Hematopoietic multipotent progenitor cell treated with erythropoietin and hydrocortisone succinate and interleukin-3 and kit ligand, for 6 days (in vitro differentiated cells): ENCODE measurements around the gene C18orf32.
"Not testable (repeated sequence)": the region's sequence is repeated elsewhere in the genome, so short reads cannot be mapped to it uniquely, and the experiment has no call there.

Source experiments
- DNase-seq: peaks from one replicate; pipeline ENCODE4 v3.0.0-alpha.2; 2015

Gene C18orf32

DNA sequence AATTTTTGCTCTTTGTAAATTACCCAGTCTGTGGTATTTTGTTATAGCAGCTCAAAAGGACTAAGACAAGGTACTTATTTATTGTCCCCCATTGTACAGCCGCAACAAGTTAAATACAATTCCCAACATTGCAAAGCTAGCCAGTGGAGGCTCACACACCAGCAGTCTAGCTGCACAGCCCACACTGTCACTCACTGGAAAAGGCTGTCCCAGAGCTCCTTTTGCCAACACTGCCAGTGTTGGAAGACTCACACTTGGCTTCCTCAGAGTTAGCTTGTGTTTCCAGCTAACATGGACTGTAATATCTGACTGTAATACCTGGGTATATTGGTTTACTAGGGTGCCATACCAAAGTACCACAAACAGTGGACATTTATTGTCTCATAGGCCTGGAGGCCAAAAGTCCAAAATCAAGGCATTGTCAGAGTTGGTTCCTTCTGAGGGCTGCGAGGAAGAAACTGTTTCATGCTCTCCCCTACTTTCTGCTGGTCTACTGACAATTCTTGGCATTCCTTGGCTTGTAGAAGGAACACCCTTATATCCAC, 19.9 kb downstream of the C18orf32 start:
- no peak for DNase-seq

DNA sequence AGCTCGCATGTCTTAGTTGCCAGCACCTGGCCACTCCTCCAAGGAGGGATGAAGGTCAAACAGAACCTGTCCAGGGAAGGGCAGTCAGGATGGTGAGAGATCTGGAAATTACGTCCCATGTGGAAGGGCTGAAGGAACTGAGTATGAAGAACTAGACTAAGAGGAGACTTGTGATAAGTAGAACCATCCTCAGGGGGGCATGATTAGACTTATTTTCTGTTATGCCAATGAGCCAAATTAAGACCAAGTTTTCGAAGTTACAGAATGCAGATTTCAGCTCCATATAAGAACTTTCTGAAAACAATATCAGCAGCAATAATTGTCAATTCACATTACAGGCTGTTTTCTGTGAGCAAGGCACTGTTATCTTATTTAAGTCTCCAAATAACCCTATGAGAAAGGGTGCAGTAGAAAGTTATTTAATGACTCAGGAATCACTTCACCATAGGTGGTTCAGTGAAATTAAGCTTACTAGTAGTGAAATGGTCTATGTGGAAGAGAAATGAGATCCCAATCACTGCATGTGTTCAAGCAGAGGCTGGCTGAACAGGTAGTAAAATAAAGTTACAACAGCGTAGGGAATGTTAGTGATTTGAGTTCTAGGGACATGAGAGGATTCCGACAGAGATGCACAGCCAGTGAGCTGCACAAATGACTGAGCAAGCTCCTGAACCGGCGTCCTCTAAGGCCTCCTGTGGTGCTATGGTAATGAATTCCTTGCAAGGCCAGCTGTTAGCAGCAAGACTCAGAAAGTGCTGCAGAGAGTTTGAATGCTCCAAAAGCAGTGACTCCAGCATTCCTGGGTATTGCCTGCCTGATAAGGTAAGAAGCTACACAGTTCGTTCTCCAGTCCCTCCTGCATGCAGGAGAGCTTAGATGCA, 22.1 kb downstream of the C18orf32 start:
- peak; percentile 58 for DNase-seq

DNA sequence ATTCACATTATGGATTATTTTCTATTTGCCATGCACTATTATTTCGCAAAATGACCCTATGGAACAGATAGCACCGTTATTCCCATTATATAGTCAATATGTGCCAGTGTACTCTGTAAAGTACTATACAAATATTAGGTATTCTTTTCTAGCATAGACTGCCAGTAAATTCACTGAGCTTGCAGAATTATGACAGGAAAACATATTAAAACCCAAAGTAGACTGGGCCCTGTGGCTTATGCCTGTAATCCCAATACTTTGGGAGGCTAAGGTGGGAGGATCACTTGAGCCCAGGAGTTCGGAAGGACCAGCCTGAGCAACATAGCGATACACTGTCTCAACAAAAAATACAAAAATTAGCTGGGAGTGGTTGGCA, 25.4 kb downstream of the C18orf32 start:
- DNase-seq: no peak

DNA sequence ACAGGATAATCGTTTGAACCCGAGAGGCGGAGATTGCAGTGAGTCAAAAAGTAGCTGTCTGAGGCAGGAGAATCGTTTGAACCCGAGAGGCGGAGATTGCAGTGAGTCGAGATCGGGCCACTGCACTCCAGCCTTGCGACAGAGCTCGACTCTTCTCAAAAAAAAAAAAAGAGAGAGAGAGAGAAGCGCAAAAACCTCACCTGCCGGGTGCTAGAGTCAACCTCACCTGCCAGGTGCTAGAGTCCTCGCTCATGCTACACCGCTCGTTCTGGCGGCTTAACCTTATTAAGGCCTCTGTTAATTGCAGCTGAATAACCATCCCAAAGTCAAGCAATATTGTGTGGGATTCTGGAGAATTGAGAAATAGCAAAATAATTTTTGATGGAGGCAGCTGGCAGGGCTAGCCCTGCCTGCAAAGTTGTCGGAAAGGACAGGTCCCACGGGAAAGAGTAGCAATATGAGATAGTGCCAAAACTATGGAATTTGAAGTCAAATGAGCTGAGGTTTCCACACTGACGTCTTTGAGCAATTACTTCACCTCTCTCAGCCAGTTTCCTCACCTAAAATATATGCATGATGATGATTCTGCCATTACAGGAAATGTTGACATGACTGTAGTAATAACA, 25.9 kb downstream of the C18orf32 start:
- no peak for DNase-seq

DNA sequence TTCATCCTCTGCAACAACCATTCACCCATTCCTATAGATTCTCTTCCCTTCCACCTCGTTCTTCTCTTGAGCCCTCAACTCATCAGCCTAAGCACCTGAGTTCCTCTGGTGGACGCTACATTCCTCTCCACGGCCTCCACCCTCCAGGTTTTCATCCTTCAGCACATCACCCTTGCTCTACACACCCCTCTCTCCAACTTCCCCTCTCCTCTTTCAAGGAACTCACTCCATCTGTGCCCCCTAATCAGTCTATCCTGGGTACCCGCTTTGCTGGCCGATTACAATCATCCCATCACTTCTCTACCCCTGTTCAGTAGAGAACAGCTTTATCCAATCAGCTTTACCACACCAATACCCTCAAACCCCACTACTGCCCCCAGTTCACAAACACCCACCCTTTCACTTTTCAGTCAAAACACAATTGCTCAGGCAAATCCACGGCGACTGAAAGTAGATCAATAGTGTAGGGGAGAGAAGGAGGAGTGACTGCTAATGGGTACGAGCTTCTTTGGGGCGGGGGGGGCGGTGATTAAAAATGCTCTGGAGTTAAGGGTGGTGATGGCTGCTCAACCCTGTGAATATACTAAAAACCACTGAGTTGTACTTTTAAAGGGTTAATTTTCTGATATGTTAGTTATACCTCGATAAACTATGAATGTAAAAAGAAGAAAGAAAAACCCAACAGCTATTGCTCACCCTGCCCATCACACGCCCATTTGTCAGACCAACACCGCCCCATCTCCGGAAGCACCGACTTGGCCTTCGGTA, 27.4 kb downstream of the C18orf32 start:
- peak; percentile 55 for DNase-seq

DNA sequence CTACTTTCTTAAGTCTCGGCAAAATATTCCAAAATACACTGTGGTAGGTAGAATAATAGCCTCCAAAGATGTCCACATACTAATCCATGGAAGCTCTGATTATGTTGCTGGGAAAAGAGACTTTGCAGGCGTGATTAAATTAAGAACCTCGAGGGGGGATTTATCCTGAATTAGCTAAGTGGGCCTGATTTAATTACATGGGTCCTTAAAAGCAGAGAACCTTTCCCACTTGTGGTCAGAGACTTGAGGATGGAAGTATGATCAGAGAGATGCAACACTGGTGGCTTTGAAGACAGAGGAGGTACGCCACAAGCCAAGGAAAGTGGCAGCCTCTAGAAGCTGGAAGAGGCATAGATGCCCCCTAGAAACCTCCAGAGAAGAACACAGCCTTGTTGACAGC, 29.4 kb downstream of the C18orf32 start:
- no peak for DNase-seq

DNA sequence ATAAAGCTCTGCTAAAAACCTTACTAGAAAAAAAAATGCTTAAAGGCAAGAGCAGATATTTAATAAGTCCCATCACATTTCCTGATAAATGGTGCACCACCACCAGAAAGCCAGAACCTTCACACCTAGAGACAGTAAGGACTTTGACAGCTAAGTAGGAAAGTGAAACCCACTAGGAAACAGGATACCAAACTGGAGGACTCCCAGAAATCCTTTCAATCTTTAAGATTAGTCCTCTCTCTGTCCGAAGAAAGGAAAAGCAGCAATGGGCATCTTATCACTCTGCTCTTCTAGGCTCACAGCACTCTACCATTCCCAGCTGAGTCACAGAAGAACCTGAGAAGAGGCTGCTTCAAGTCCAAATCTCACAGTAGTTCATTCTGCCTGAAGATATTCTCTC, 30.2 kb downstream of the C18orf32 start:
- DNase-seq: no peak

DNA sequence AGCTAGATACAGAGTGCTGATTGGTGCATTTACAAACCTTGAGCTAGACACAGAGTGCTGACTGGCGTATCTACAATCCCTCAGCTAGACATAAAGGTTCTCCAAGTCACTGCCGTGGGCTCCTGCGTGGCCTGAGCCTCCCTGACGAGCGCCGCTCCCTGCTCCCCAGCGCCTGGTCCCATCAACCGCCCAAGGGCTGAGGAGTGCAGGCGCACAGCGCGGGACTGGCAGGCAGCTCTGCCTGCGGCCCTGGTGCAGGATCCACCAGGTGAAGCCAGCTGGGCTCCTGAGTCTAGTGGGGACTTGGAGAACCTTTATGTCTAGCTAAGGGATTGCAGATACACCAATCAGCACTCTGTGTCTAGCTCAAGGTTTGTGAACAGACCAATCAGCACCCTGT, 34.5 kb downstream of the C18orf32 start:
- not testable (repeated sequence) for DNase-seq

DNA sequence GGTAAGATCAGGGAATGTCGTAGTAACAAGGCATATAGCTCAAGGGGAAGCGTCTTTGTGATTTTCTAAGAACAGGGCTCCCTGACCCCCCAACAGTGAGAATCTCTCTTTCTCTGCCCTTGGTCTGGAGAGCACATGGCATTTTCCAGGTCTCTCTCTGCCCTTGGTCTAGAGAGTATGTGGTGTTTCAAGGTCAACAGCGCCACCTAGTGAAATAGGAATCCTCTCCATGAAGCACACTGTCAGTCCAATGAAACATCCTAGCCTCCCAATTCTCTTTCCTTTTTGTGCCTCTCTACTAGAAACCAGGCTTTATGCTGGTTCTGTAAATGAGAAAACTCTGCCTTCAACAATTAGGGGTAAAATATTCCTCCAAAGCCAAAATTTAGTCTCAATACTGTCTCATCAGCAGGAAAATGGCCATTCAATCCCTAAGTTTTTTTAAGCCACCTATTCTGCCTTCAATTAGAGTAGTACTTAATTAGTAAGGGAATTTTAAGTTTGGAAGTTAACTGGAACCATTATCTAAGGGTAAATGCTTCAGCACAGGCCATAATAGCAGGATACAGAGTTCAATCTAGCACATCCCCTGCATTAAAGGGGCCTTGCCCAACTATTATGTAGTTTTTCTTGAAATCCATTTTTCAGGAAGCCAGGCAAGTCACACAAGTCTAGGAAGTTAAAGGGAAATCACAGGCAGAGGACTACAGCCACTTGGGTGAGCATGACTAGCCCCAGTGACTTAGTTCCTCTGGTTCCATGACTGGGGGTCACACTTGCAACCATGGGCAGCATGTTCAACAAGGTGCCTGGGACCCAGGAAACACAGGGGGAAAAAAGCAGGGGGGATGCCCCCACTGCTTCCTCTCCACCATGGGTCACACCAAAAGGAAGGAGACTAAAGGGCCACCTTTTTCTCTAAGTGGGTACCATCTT, 39.0 kb downstream of the C18orf32 start:
- DNase-seq: peak; percentile 90

DNA sequence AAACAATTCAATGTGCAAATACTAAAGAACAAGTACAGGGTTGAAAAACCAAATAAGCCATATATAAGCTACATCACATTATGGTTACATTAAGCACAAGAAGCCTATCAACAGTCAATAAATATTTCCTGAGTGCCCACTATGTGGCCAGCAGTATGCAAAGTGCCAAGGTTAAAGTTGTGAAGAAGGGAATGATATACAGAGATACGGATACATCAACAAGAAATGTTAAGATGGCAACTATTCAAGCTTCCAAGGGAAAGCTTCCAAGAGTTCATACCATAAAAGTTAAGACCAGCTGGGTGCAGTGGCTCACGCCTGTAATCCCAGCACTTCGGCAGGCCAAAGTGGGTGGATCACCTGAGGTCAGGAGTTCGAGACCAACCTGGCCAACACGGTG, 40.6 kb downstream of the C18orf32 start:
- no peak for DNase-seq

DNA sequence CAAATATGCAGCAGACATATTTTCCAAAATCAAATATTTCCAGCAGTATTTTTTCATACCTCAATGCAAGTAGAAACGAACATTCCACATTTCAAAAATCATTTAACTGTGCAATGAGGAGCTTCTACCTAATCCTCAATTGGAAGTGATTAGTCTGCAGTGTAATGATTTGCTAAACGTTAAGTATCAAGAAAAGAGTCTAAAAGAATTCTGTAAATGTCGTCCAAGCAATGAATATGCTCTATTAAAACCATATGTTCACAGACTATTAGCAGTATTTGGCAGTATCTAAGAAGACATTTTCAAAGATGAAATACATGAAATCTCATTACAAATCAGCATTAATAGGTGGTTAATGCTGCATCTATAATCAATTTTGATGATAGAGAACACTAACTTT, 42.5 kb downstream of the C18orf32 start:
- no peak for DNase-seq

DNA sequence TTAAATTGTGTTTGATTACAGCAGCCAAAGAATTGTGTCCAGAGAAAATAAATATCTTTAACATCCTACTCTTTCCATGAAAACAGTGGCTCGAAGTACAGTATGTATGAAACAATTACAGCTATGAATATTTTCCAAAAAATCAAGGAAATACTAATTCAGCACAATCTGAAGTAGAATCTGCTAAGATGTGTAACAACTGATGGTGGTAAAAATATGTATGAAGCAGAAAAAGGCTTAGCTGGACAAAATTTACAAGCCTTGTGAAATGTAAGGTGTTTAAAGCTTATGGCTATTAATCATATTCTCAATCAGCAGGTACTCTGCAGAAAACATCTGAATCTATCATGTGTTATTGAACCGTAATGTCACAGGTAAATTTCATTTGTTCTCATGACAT, 43.2 kb downstream of the C18orf32 start:
- no peak for DNase-seq

DNA sequence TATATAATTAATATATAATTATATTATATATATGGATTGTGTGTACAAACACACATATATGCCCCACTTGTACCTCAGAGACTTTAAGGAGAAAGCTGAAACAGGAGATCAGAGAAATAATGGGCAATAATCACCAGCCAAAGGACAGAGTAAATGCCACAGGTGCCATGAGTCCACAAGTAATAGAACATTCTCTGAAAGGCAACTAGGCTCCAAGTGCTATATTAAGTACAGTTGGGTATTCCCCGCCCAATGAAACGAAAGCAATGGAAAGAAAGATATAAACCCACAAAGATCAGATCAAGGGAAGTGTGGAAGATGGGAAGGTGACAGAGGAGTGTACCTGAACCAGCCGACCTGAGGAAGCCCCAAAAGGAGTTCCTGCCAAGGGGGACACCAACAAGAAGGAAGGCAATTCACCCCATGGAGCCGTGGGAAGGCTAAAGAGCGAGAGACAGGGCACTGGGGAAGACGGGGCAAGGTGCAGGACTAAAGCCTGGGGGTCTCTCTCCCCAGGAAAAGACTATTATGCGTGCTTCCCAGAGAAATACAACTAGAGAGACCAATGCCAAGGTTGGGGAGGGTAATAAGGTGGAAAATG, 45.6 kb downstream of the C18orf32 start:
- peak; percentile 28 for DNase-seq

DNA sequence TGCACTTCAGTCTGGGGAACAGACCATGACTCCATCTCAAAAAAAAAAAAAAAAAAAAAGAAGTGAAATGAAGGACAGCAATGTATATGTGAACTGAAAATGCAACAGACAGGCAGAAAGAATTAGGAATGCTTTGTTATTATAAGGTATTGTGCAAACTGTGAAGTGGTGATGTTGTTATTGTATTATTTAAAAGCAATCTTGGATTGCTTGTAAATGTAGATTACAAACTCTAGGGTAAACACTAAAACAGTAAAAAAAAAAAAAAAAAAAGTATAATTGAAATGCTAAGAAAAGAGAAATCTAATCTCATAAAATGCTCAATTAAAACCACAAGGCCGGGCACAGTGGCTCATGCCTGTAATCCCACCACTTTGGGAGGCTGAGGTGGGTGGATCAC, 51.9 kb downstream of the C18orf32 start:
- no peak for DNase-seq

DNA sequence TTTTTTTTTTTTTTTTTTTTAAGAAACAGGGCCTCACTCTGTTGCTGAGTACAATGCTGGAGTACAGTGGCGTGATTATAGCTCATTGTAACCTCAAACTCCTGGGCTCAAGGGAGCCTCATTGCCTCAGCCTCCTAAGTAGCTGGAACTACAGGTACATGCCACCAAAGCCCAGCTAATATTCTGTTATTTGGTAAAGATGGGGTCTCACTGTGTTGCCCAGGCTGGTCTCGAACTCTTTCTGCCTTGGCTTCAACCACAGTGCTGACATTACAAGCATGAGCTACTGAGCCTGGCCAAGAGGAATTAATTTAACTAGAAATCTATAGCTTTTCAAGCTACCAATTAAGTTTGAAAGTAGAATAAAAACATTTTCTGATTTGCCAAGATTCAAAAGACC, 54.4 kb downstream of the C18orf32 start:
- DNase-seq: no peak

DNA sequence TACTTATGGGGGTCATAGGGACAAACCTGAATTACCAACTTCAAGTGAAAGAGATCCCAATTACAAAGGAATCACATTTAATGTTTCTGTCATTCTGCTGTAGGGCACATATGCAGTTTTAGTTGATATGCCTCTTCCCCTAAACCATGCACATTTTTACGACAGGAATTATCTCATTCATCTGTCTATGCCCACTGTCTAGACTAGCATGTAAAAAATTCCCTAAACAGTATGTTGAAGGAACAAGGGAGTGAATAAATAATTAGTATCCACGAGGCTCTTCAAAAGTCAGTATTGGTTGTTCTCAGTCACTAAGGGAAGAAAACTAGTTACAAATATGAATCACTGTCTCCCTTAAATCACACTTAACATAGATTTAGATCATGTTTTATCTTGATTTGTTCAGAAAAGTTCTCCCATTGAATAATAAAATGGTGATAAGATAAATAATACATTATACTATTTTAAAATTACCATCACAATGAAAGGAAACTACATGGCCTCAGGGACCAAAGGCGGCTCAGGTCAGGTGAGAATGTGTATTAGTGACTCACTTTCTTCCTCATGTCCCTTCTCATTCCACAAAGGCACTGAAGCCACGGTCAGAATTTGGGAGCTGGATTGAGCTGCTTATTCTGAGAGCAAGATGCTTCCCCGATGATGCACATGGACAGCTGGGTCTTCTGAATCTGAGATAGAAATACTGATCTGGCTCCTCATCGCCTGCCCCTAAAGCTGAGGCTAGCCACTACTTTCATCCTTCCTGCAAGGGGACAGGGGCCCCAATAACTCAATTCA, 55.7 kb downstream of the C18orf32 start:
- DNase-seq: no peak
